Ishikawa (cell line): ENCODE data around the gene PARVB.

Experiments used
- CEBPB ChIP-seq: IDR thresholded peaks from 2 replicates; pipeline ENCODE4 v1.6.1; 2012
- CREB1 ChIP-seq: IDR thresholded peaks from 2 replicates; pipeline ENCODE4 v1.6.1; 2012; ENCODE audit warnings: low read depth
- EGR1 ChIP-seq: IDR thresholded peaks from 2 replicates; pipeline ENCODE4 v1.6.1; 2012
- EP300 ChIP-seq: IDR thresholded peaks from 2 replicates; pipeline ENCODE4 v1.6.1; 2012; ENCODE audit warnings: borderline replicate concordance
- FOXM1 ChIP-seq: IDR thresholded peaks from 2 replicates; pipeline ENCODE4 v1.6.1; 2012; ENCODE audit warnings: low read depth, borderline replicate concordance
- NFIC ChIP-seq: IDR thresholded peaks from 2 replicates; pipeline ENCODE4 v1.6.1; 2012
- RAD21 ChIP-seq: IDR thresholded peaks from 2 replicates; pipeline ENCODE4 v1.6.1; 2012; ENCODE audit warnings: low read depth
- TAF1 ChIP-seq: IDR thresholded peaks from 2 replicates; pipeline ENCODE4 v1.6.1; 2012; ENCODE audit warnings: low read depth, mild to moderate bottlenecking
- TCF12 ChIP-seq: IDR thresholded peaks from 2 replicates; pipeline ENCODE4 v1.6.1; 2012; ENCODE audit warnings: low read depth
- TEAD4 ChIP-seq: IDR thresholded peaks from 2 replicates; pipeline ENCODE4 v1.6.1; 2012
- YY1 ChIP-seq: IDR thresholded peaks from 2 replicates; pipeline ENCODE4 v1.6.1; 2012; ENCODE audit warnings: low read depth
- ZBTB7A ChIP-seq: IDR thresholded peaks from 2 replicates; pipeline ENCODE4 v1.6.1; 2012; ENCODE audit warnings: low read depth
- TF ChIP-seq, protein P1 (sequence below): IDR thresholded peaks from 2 replicates; pipeline ENCODE4 v1.6.1; 2012
- TF ChIP-seq, protein P2 (sequence below): IDR thresholded peaks from 2 replicates; pipeline ENCODE4 v1.6.1; 2012; ENCODE audit warnings: low read depth, mild to moderate bottlenecking
- TF ChIP-seq, protein P3 (sequence below): IDR thresholded peaks from 2 replicates; pipeline ENCODE4 v1.6.1; 2012

Gene PARVB

DNA sequence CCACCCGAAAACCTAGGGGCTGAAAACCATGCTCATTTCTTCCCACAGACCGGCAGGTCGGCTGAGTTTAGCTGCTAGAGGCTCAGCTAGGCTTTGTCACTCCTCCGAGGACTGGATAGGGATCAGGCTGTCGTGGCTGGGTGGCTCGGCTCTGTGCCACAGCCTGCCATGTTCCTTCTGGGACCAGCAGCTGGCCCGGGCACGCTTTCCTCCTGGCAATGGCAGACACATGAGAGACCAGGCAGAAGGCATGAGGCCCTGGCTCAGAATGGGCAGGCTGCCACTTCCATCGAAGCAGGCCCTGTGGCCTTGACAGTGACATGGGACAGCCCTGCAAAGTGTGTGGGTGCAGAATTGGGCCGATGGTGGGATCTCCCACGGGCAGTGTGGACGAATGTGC lies 177.6 kb downstream of the PARVB start:
- TF ChIP-seq EP300 = no peak
- TF ChIP-seq EGR1 = no peak
- no peak for TF ChIP-seq TEAD4
- TF ChIP-seq YY1 = no peak
- no peak for TF ChIP-seq TAF1
- TF ChIP-seq TCF12 = no peak
- TF ChIP-seq, protein P1, sequence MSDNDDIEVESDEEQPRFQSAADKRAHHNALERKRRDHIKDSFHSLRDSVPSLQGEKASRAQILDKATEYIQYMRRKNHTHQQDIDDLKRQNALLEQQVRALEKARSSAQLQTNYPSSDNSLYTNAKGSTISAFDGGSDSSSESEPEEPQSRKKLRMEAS = no peak
- no peak for TF ChIP-seq CREB1
- no peak for TF ChIP-seq FOXM1
- no peak for TF ChIP-seq CEBPB
- TF ChIP-seq, protein P2, sequence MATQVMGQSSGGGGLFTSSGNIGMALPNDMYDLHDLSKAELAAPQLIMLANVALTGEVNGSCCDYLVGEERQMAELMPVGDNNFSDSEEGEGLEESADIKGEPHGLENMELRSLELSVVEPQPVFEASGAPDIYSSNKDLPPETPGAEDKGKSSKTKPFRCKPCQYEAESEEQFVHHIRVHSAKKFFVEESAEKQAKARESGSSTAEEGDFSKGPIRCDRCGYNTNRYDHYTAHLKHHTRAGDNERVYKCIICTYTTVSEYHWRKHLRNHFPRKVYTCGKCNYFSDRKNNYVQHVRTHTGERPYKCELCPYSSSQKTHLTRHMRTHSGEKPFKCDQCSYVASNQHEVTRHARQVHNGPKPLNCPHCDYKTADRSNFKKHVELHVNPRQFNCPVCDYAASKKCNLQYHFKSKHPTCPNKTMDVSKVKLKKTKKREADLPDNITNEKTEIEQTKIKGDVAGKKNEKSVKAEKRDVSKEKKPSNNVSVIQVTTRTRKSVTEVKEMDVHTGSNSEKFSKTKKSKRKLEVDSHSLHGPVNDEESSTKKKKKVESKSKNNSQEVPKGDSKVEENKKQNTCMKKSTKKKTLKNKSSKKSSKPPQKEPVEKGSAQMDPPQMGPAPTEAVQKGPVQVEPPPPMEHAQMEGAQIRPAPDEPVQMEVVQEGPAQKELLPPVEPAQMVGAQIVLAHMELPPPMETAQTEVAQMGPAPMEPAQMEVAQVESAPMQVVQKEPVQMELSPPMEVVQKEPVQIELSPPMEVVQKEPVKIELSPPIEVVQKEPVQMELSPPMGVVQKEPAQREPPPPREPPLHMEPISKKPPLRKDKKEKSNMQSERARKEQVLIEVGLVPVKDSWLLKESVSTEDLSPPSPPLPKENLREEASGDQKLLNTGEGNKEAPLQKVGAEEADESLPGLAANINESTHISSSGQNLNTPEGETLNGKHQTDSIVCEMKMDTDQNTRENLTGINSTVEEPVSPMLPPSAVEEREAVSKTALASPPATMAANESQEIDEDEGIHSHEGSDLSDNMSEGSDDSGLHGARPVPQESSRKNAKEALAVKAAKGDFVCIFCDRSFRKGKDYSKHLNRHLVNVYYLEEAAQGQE = no peak
- TF ChIP-seq NFIC = no peak
- TF ChIP-seq RAD21 = no peak

DNA sequence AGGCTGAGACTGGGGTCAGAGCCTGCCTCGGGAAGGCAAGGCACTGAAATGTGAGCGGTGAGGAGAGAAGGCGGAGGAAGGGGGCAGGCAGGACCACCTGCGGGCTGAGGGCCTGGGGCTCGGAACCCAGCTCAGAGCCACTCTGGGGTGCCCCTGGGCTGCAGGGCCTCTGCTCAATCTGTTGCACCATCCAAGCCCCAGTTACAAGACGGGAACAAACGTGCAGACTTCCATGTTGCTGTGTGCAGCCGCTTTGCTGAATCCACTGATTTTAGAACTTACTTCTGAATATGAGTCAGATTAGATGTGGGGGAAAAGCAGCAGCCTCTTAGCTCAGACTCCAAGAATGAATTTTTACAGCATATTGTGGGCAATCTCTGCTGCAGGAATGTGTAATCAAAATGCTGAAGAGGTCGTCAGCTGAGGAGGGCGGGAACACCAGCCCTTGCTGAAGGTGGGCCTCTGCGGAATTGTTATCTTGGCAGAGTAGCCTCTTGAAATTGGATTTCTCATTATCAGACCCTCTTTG lies 178.2 kb downstream of the PARVB start:
- TF ChIP-seq CREB1 (no peak), ZBTB7A (no peak), NFIC (no peak), EP300 (no peak), TEAD4 (no peak), RAD21 (no peak), CEBPB (no peak), EGR1 (no peak), TCF12 (no peak), FOXM1 (no peak)
- TF ChIP-seq, protein P3, sequence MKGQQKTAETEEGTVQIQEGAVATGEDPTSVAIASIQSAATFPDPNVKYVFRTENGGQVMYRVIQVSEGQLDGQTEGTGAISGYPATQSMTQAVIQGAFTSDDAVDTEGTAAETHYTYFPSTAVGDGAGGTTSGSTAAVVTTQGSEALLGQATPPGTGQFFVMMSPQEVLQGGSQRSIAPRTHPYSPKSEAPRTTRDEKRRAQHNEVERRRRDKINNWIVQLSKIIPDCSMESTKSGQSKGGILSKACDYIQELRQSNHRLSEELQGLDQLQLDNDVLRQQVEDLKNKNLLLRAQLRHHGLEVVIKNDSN = no peak
- TF ChIP-seq, protein P2 = no peak
- TF ChIP-seq, protein P1 = no peak

DNA sequence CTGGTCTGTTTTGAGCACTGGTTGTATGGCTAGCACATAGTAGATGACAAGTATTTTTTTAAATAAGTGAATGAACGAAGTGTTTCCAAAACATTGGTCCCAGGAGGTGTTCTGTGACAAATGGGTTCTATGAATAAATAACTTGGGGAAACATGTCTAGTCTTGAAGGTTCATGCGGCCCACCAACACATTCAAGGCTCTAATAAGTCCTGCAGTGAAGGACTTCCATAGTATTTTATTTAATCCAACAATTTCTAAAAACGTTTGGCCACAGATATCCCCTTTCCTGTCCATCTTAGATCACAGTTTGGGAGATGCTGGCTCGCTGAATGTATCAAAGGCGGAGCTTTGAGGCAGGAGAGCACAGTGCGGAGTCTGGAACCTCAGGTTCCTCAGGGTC lies 179.1 kb downstream of the PARVB start:
- no peak for TF ChIP-seq EGR1
- TF ChIP-seq EP300 = no peak
- TF ChIP-seq FOXM1 = no peak
- TF ChIP-seq YY1 = no peak
- TF ChIP-seq, protein P2 = no peak
- no peak for TF ChIP-seq CEBPB
- no peak for TF ChIP-seq TEAD4
- TF ChIP-seq, protein P1 = no peak
- TF ChIP-seq CREB1 = no peak
- no peak for TF ChIP-seq TCF12
- TF ChIP-seq RAD21 = no peak
- TF ChIP-seq TAF1 = no peak

DNA sequence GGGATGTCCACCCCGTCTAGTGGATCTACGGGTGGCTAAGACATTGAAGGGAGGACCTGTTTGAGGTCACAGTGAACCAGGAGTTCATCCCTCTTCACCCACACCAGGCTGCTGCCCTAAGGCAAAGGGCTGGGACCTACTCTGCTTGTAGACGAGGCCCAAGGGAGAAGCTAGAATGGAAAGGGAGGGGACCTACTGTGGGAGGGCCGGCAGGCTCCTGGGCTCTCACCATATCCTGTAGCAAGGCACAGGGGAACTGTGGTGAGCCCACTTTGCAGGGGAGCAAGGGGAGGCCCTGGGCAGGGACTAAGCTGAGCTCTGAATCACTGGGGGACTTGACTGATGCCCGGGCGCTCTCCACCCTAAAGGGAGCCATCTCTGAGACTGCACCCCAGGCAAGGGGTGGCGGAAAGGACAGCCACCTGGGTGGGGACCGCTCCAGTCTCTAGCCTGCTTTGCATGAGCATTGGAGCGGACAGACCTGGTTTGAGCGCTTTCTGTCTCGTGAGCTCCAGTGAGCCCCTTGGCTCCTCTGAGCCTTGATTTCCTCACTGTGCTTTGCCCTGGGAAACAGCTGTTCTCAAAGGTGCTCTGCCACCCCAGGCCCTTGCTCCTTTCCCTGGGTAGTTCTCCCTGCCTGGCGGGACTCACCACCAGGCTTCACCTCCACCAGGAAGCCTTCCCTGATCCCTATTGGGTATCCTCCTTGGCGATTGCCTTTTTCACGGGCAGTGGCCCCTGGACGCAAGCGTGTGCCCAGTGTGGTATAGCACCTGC lies 180.8 kb downstream of the PARVB start:
- TF ChIP-seq EGR1 = no peak
- no peak for TF ChIP-seq TEAD4
- no peak for TF ChIP-seq TCF12
- TF ChIP-seq, protein P2 = no peak
- TF ChIP-seq RAD21 = no peak
- no peak for TF ChIP-seq YY1
- TF ChIP-seq, protein P1 = no peak
- TF ChIP-seq NFIC = no peak
- TF ChIP-seq FOXM1 = no peak
- no peak for TF ChIP-seq CEBPB
- TF ChIP-seq, protein P3 = no peak
- TF ChIP-seq ZBTB7A = no peak
- TF ChIP-seq EP300 = no peak
- no peak for TF ChIP-seq TAF1
- TF ChIP-seq CREB1 = no peak
